Esophagus muscularis mucosa (tissue), 4 donors: ENCODE measurements around the gene RASL12.

Experiments
- EP300 ChIP-seq: sonication (generic); formaldehyde crosslinking; IDR thresholded peaks from one replicate; pipeline ENCODE4 v1.6.1; 2017; ENCODE audit warnings: antibody characterized with exemption
- POLR2A ChIP-seq: fragments of 450-650 bp; IDR thresholded peaks from one replicate; pipeline ENCODE4 v1.6.1; 2017; ENCODE audit warnings: antibody characterized with exemption, moderate library complexity, mild to moderate bottlenecking, low read depth
- TF ChIP-seq, protein P1 (sequence below), 3 experiments: fragments of 200-600 bp in 2 of 3; fragments of 450-650 bp in 1 of 3; sonication (generic) in 2 of 3; IDR thresholded peaks; one replicate each; pipeline ENCODE4 v1.5.1; 2017 to 2019; ENCODE audit warnings: antibody characterized with exemption in 3 of 3, mild to moderate bottlenecking in 2 of 3, moderate library complexity in 1 of 3

DNA sequence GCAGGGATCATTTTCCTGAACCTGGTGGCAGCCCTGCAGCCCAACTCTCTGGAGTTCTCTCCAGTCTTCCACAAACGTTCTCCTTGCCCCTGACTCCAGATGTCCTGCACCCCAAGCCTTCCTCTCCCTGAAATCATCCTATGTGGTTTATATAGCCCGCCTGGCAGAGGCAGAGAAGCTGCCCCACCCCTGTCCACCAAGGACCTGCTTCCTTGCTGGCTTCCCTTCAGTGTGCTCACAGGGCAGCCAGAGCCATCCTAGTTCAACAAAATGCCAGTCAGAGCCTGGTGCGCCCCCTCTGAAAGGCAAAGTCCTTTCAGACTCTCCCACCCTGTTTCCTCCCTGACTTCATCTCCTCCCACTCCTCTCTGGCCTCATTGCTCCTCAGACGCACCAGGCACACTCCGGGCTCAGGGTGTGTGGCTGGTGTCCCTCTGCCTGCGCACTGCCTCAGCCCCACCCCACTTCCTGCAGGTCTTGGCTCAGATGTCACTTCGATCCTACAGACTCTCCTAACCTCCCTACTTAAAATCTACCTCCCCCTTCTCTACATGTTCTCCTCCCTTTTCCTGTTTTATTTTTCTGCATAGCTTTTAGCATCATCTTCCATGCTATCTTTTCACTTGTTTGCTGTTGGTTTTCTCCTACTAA is 14.6 kb upstream of the RASL12 start:
- TF ChIP-seq, protein P1, sequence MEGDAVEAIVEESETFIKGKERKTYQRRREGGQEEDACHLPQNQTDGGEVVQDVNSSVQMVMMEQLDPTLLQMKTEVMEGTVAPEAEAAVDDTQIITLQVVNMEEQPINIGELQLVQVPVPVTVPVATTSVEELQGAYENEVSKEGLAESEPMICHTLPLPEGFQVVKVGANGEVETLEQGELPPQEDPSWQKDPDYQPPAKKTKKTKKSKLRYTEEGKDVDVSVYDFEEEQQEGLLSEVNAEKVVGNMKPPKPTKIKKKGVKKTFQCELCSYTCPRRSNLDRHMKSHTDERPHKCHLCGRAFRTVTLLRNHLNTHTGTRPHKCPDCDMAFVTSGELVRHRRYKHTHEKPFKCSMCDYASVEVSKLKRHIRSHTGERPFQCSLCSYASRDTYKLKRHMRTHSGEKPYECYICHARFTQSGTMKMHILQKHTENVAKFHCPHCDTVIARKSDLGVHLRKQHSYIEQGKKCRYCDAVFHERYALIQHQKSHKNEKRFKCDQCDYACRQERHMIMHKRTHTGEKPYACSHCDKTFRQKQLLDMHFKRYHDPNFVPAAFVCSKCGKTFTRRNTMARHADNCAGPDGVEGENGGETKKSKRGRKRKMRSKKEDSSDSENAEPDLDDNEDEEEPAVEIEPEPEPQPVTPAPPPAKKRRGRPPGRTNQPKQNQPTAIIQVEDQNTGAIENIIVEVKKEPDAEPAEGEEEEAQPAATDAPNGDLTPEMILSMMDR (IDR thresholded peaks at IDR 0.05) = no peak
- TF ChIP-seq EP300 = no peak
- TF ChIP-seq POLR2A = no peak
